ENCODE data around the gene TAS2R60. TPM values are rescaled to one million over a fixed set of nuclear protein-coding genes. Genes with fewer than 3 reads are reported as not detected.

The TAS2R60 gene, protein sequence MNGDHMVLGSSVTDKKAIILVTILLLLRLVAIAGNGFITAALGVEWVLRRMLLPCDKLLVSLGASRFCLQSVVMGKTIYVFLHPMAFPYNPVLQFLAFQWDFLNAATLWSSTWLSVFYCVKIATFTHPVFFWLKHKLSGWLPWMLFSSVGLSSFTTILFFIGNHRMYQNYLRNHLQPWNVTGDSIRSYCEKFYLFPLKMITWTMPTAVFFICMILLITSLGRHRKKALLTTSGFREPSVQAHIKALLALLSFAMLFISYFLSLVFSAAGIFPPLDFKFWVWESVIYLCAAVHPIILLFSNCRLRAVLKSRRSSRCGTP
- not detected in 2 replicates for total RNA-seq

DNA sequence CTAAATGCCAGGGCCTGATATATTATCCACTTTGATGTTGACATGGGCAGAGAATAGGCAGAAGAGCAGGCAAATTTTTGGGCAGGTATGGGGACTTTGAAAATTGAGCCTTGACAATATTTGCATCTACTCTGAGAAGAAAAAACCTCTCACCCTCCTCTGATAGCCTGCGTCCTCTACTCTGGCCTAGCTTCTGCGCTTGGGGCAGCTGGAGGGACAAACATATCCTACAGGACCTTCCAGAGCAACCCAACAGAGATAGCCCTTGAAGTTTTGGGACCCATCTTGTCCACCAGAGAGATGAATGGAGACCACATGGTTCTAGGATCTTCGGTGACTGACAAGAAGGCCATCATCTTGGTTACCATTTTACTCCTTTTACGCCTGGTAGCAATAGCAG, at the start of gene TAS2R60:
TAS2R60 (plus strand) TSS at position 301 of the 400 bp plus-strand sequence; CDS start at position 301, 0 bp downstream.

DNA sequence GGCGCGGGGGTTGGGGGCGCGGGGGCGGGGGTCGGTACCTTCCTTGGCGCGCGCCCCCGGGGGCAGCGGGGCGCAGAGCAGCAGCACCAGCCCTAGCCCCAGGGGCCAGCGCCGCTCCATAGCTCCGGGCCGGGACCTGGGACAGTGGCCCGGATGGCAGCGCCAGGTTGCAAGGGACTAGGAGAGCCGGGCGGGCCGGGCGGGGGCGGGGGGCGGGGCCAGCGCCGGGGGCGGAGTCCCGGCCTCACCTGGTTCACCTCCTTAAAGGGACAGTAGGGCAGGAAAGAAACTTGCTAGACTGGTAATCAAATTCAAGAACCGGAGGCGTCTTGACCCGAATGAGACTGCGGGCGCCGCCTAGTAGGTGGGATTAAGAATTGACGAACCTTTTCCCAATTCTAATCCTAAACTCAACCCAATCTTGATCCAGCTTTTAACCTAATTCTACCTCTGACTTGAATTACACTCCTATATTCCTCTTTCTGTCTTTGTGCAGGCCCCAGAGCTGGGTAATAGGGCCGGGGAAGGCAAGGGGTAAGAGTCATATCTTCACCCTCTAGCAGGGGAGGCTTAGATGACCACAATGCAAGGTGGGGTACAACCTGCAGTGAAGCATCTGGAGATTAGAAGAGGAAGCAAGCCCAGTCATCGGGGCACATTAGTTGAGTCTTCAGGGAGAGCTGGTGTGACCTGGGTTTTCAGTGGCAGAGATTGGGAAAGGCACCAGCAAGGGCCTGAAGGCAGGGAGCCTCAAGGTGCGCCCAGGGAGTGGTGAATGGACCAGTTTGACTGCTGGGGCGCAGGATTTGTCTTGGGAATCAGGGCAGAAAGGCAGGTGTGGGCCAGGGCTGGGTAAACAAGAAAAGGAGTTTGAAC, 34.3 kb upstream of the TAS2R60 start, which contains the start of gene EPHA1:
EPHA1 (minus strand) TSS at position 171 of the 876 bp plus-strand sequence; CDS start at position 120, 51 bp downstream.

DNA sequence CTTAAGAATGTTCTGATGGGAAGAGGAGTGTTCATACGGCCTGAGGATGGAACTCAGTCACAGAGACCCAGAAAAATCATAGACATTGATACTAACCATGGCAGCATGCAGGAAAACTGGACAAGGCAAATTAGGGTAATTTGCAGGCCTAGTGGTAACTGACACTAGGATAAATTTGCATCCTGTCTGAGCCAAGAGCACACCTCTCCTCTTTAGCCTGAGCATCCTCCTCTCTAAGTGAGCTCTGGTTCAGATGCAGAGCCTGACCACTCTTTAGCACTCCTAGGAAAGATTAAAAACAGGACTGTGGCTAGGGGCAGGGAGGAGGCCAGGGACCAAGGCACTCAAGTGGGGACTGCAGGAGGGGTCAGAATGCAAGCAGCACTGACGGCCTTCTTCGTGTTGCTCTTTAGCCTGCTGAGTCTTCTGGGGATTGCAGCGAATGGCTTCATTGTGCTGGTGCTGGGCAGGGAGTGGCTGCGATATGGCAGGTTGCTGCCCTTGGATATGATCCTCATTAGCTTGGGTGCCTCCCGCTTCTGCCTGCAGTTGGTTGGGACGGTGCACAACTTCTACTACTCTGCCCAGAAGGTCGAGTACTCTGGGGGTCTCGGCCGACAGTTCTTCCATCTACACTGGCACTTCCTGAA, 34.4 kb downstream of the TAS2R60 start, which contains the start of gene TAS2R41:
TAS2R41 (plus strand) TSS at position 373 of the 650 bp plus-strand sequence; CDS start at position 373, 0 bp downstream.

Other genes with a start within 250 kb of the TAS2R60 start
- not detected in 2 replicates for gene TAS2R40, start 221.4 kb upstream of the TAS2R60 start, total RNA-seq
- 125 and 234 TPM in 2 replicates for gene GSTK1, start 180.0 kb upstream of the TAS2R60 start, total RNA-seq
- 5.5 and 30.2 TPM in 2 replicates for gene TMEM139, start 158.5 kb upstream of the TAS2R60 start, total RNA-seq
- 16.2 and 17.8 TPM in 2 replicates for gene CASP2, start 155.1 kb upstream of the TAS2R60 start, total RNA-seq
- not detected in 2 replicates for gene CLCN1, start 127.3 kb upstream of the TAS2R60 start, total RNA-seq
- gene FAM131B, start 80.7 kb upstream of the TAS2R60 start, total RNA-seq = 0.33 and 2.2 TPM in 2 replicates
- gene ZYX, start 62.1 kb upstream of the TAS2R60 start, total RNA-seq = 284 and 314 TPM in 2 replicates
- 0.33 and 1.6 TPM in 2 replicates for gene EPHA1, start 34.6 kb upstream of the TAS2R60 start, total RNA-seq
- gene TAS2R41, start 34.4 kb downstream of the TAS2R60 start, total RNA-seq = not detected in 2 replicates
- gene CTAGE15, start 128.3 kb downstream of the TAS2R60 start, total RNA-seq = not detected in 2 replicates
- gene TCAF2, start 177.5 kb downstream of the TAS2R60 start, total RNA-seq = 0.38 and 0.98 TPM in 2 replicates

Measured in mesangial cell (primary cell).